ENCODE results near the gene TICAM2.

- TF ChIP-seq CTCF (IDR thresholded peaks at IDR 0.05) (no peak), EZH2 (IDR thresholded peaks at IDR 0.05; ENCODE audit: borderline replicate concordance, insufficient read depth, low read depth, low read length, poor library complexity, severe bottlenecking) (no peak)
Observed at GRCh38 chr5:115589043-115589442, 13.2 kb downstream of the TICAM2 start.

All from B cell (primary cell).